Measurements from ENCODE around the gene VSTM2B.
"Not testable (repeated sequence)": the region's sequence is repeated elsewhere in the genome, so short reads cannot be mapped to it uniquely, and the experiment has no call there.

The VSTM2B gene

GRCh38 chr19:29525901-29526729, at the start of gene VSTM2B:
Gene VSTM2B (plus strand): TSS chr19:29525994. CDS start chr19:29526584, 590 bp downstream.
- no peak for DNase-seq

GRCh38 chr19:29476528-29476927, 49.3 kb upstream of the VSTM2B start:
- no peak for DNase-seq

- no peak for DNase-seq
Observed at GRCh38 chr19:29477831-29478577, 47.8 kb upstream of the VSTM2B start.

- DNase-seq, result no peak
Observed at GRCh38 chr19:29478578-29479565, 46.9 kb upstream of the VSTM2B start.

GRCh38 chr19:29479941-29480340, 45.9 kb upstream of the VSTM2B start:
- no peak for DNase-seq

- DNase-seq, result no peak
Observed at GRCh38 chr19:29480507-29480906, 45.3 kb upstream of the VSTM2B start.

GRCh38 chr19:29482855-29483640, 42.7 kb upstream of the VSTM2B start:
- DNase-seq, result no peak

GRCh38 chr19:29483641-29483920, 42.2 kb upstream of the VSTM2B start:
- no peak for DNase-seq

- DNase-seq, result no peak
Observed at GRCh38 chr19:29483944-29484581, 41.7 kb upstream of the VSTM2B start.

GRCh38 chr19:29484876-29485275, 40.9 kb upstream of the VSTM2B start:
- DNase-seq, result no peak

GRCh38 chr19:29485293-29485692, 40.5 kb upstream of the VSTM2B start:
- DNase-seq, result no peak

GRCh38 chr19:29486961-29487360, 38.8 kb upstream of the VSTM2B start:
- not testable (repeated sequence) for DNase-seq

GRCh38 chr19:29487432-29487831, 38.4 kb upstream of the VSTM2B start:
- DNase-seq, result no peak

GRCh38 chr19:29488316-29488715, 37.5 kb upstream of the VSTM2B start:
- DNase-seq, result no peak

- no peak for DNase-seq
Observed at GRCh38 chr19:29489172-29489951, 36.4 kb upstream of the VSTM2B start.

GRCh38 chr19:29491491-29491890, 34.3 kb upstream of the VSTM2B start:
- no peak for DNase-seq

- DNase-seq, result no peak
Observed at GRCh38 chr19:29491995-29492577, 33.7 kb upstream of the VSTM2B start.

- DNase-seq, result no peak
Observed at GRCh38 chr19:29492769-29493168, 33.0 kb upstream of the VSTM2B start.

GRCh38 chr19:29495091-29495490, 30.7 kb upstream of the VSTM2B start:
- DNase-seq, result no peak

GRCh38 chr19:29495901-29496441, 29.8 kb upstream of the VSTM2B start:
- no peak for DNase-seq
